NCI-H146 (cell line): ENCODE measurements around the gene KIF5C.

Source experiments
- DNase-seq: peaks from one replicate; lab custom pipeline; 2025; lab: John Stamatoyannopoulos, UW

The KIF5C gene

GRCh38 chr2:149015926-149016563, 141.0 kb downstream of the KIF5C start:
- DNase-seq = no peak

- peak; percentile 62 for DNase-seq
These were observed 142.3 kb downstream of the KIF5C start for GRCh38 chr2:149017116-149017985.

GRCh38 chr2:149018981-149019380, 144.0 kb downstream of the KIF5C start:
- DNase-seq = no peak

GRCh38 chr2:149019768-149020167, 144.7 kb downstream of the KIF5C start:
- no peak for DNase-seq

GRCh38 chr2:149020432-149020851, 145.4 kb downstream of the KIF5C start:
- DNase-seq = no peak

- no peak for DNase-seq
These were observed 146.3 kb downstream of the KIF5C start for GRCh38 chr2:149021271-149021719.

- DNase-seq = no peak
These were observed 146.7 kb downstream of the KIF5C start for GRCh38 chr2:149021761-149022160.

GRCh38 chr2:149023091-149023490, 148.1 kb downstream of the KIF5C start:
- no peak for DNase-seq

GRCh38 chr2:149027590-149028250, 152.7 kb downstream of the KIF5C start:
- DNase-seq = no peak

GRCh38 chr2:149028377-149028776, 153.3 kb downstream of the KIF5C start:
- DNase-seq = no peak

GRCh38 chr2:149028891-149029290, 153.9 kb downstream of the KIF5C start:
- no peak for DNase-seq

- no peak for DNase-seq
These were observed 154.4 kb downstream of the KIF5C start for GRCh38 chr2:149029307-149029965.

GRCh38 chr2:149031396-149031795, 156.4 kb downstream of the KIF5C start:
- no peak for DNase-seq

GRCh38 chr2:149033716-149034115, 158.7 kb downstream of the KIF5C start:
- peak; percentile 87 for DNase-seq

- DNase-seq = no peak
These were observed 159.4 kb downstream of the KIF5C start for GRCh38 chr2:149034406-149034805.

GRCh38 chr2:149036507-149037293, 161.7 kb downstream of the KIF5C start:
- no peak for DNase-seq

- DNase-seq = peak; percentile 44
These were observed 162.8 kb downstream of the KIF5C start for GRCh38 chr2:149037851-149038250.

- peak; percentile 71 for DNase-seq
These were observed 163.6 kb downstream of the KIF5C start, which contains the start of gene LYPD6B for GRCh38 chr2:149038442-149039212. Gene LYPD6B (plus strand): TSS chr2:149038699. CDS start chr2:149130949, 92,250 bp downstream.

GRCh38 chr2:149039213-149039724, 164.2 kb downstream of the KIF5C start:
- DNase-seq = no peak

- DNase-seq = peak; percentile 28
These were observed 165.4 kb downstream of the KIF5C start for GRCh38 chr2:149040451-149040850.
